HEK293 (cell line): ENCODE data around the gene EFNA2.

Experiments used
- CTCF ChIP-seq: fragments of 450-650 bp; formaldehyde crosslinking; IDR thresholded peaks from 2 replicates; pipeline ENCODE4 v1.5.1; 2016; ENCODE audit warnings: missing biosample characterization, missing genetic modification characterization
- YY1 ChIP-seq: fragments of 450-650 bp; formaldehyde crosslinking; IDR thresholded peaks from 2 replicates; pipeline ENCODE4 v1.5.1; 2018; ENCODE audit warnings: missing biosample characterization, missing genetic modification characterization
- ZNF146 ChIP-seq: fragments of 450-650 bp; formaldehyde crosslinking; IDR thresholded peaks from 2 replicates; pipeline ENCODE4 v1.5.1; 2016; ENCODE audit warnings: missing biosample characterization, missing genetic modification characterization

- TF ChIP-seq CTCF (tag by site-specific recombination), result no peak
- no peak for TF ChIP-seq YY1 (tag by site-specific recombination)
- no peak for TF ChIP-seq ZNF146
Measured at GRCh38 chr19:1309977-1310852, 24.5 kb downstream of the EFNA2 start.
